ENCODE results near the gene ODR4. TPM values are rescaled to one million over a fixed set of nuclear protein-coding genes. Genes with fewer than 3 reads are reported as not detected.
"Not testable (repeated sequence)": the region's sequence is repeated elsewhere in the genome, so short reads cannot be mapped to it uniquely, and the experiment has no call there.

ODR4 gene
- total RNA-seq, 4 donors from 2014 or later = 10.0 to 22.1 (median 15.3) TPM

DNA sequence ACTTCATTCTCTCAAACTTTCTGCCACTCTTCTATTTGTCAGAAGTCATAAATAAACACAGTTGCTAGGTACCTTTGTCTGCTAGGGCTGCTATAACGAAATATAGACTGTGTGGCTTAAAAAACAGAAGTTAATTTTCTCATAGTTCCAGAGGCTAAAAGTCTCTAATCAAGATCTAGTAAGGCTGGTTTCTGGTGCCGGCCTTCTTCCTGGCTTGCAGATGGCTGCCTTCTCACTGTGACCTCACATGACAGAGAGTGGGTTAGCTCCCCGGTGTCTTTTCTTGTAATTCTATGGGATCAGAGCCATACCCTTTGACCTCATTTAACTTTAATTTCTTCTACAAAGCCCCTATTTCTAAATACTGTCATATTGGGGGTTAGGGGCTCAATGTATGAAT lies 79.3 kb downstream of the ODR4 start:
- no peaks in the 10 kb centered on the region for H3K4me1 ChIP-seq
- H3K4me3 ChIP-seq = no peak overlapping the region
- no peak for ATAC-seq
- H3K36me3 ChIP-seq = no peaks in the 10 kb centered on the region
- H3K27ac ChIP-seq = no peak overlapping the region
- H3K9me3 ChIP-seq = no peaks in the 10 kb centered on the region
- TF ChIP-seq POLR2AphosphoS5 (IDR thresholded peaks at IDR 0.05) = no peak
- TF ChIP-seq EP300 (IDR thresholded peaks at IDR 0.05) = no peak
- TF ChIP-seq, protein P1, sequence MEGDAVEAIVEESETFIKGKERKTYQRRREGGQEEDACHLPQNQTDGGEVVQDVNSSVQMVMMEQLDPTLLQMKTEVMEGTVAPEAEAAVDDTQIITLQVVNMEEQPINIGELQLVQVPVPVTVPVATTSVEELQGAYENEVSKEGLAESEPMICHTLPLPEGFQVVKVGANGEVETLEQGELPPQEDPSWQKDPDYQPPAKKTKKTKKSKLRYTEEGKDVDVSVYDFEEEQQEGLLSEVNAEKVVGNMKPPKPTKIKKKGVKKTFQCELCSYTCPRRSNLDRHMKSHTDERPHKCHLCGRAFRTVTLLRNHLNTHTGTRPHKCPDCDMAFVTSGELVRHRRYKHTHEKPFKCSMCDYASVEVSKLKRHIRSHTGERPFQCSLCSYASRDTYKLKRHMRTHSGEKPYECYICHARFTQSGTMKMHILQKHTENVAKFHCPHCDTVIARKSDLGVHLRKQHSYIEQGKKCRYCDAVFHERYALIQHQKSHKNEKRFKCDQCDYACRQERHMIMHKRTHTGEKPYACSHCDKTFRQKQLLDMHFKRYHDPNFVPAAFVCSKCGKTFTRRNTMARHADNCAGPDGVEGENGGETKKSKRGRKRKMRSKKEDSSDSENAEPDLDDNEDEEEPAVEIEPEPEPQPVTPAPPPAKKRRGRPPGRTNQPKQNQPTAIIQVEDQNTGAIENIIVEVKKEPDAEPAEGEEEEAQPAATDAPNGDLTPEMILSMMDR (IDR thresholded peaks at IDR 0.05) = no peak
- TF ChIP-seq POLR2A (IDR thresholded peaks at IDR 0.05) = no peak
- 46% methylated on average over 3 of the region's 3 CpGs for WGBS, 2 donors (ENCODE audit: low coverage in 1 of 2)
- H3K27me3 ChIP-seq = no peaks in the 10 kb centered on the region

GRCh38 chr1:186456729-186457255 lies 81.2 kb downstream of the ODR4 start:
- H3K36me3 ChIP-seq = no peaks in the 10 kb centered on the region

DNA sequence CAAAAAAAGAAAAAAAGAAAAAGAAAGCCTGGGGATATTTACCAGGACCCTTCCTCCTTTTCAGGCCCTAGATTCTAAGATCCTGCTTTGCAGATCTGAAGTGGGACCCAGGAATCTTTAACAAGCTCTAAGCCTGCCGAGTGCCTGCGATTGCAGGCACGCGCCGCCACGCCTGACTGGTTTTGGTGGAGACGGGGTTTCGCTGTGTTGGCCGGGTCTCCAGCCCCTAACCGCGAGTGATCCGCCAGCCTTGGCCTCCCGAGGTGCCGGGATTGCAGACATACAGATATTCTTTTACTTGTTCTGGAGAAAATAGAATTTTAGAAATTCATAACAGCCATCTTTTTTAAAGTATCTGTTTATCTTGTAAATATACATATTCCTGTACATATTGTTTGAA lies 83.5 kb downstream of the ODR4 start:
- H3K4me1 ChIP-seq, H3K4me3 ChIP-seq, H3K36me3 ChIP-seq, H3K27ac ChIP-seq, H3K9me3 ChIP-seq, H3K27me3 ChIP-seq, ATAC-seq: not testable (repeated sequence)
- 94% methylated on average over 12 of the region's 14 CpGs; no CpG with 5 or more reads in 1 of the 2 donors for WGBS, 2 donors (ENCODE audit: low coverage in 1 of 2)

More at GRCh38 chr1:186456729-186457255, 81.2 kb downstream of the ODR4 start:
- Histone ChIP-seq H3K9me3 (no peaks in the 10 kb centered on the region), H3K4me1 (no peaks in the 10 kb centered on the region), H3K4me3 (no peak overlapping the region), H3K27ac (no peak overlapping the region), H3K27me3 (no peaks in the 10 kb centered on the region)
- 38 to 55% methylated on average over 3 of the region's 3 CpGs for whole genome bisulfite sequencing, 2 donors (ENCODE audit: low coverage in 1 of 2)
- TF ChIP-seq POLR2A (IDR thresholded peaks at IDR 0.05) (no peak), EP300 (IDR thresholded peaks at IDR 0.05) (no peak), POLR2AphosphoS5 (IDR thresholded peaks at IDR 0.05) (no peak)
- TF ChIP-seq, protein P1 (IDR thresholded peaks at IDR 0.05) = no peak
- no peak for ATAC-seq

DNA sequence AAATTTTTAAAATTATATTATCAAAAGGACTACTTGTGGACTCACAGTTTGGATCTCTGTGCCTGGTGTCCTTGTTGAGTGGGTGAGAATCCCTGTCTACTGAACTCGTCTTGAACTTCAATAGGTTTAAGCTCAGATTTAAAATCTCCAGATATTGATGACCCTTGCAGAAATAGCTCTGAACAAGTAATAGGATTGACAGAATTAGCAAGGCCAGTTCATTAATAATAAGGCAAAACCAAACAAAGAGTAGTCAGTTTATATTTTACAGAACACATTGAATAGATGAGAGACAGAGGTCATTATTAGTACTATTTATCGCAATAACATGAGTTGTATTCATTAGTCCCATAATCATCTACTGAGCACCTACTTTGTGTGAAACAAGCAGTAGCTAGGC lies 85.4 kb downstream of the ODR4 start, which contains the start of gene PDC:
Gene PDC (minus strand): TSS at position 101 of the 400 bp plus-strand sequence. CDS start 11,655 bp downstream, outside the sequence.
- H3K36me3 ChIP-seq = no peaks in the 10 kb centered on the region
- H3K4me3 ChIP-seq = no peak within 1 kb of the TSS
- H3K4me1 ChIP-seq = no peaks in the 10 kb centered on the region
- H3K27me3 ChIP-seq = no peaks in the 10 kb centered on the region
- ATAC-seq = no peak
- H3K9me3 ChIP-seq = no peaks in the 10 kb centered on the region
- no peak within 1 kb of the TSS for H3K27ac ChIP-seq
- no peak for TF ChIP-seq POLR2A (IDR thresholded peaks at IDR 0.05)
- TF ChIP-seq POLR2AphosphoS5 (IDR thresholded peaks at IDR 0.05) = no peak
- TF ChIP-seq EP300 (IDR thresholded peaks at IDR 0.05) = no peak
- TF ChIP-seq, protein P1 (IDR thresholded peaks at IDR 0.05) = no peak
- WGBS, 2 donors (ENCODE audit: low coverage in 1 of 2) = 79 to 90% methylated on average over 2 of the region's 2 CpGs

DNA sequence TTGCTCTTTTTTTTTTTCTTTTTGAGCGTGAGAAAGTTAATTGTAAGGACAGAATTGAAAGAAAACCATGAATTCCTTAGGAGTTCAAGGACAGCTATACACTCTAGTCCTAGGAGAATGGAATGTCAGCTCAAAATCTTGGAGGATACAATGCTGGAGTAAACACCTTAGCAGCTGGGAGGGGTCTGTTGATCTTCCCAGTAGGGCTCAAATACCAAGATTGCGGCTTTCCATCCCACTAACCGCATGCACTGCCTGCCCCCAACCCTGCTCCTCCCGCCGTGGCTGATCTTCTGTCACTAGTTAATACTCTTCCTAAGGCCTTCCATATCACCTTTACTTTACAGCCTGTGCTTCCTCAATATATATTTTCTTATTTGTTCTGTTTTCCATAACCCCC lies 87.9 kb downstream of the ODR4 start:
- H3K27me3 ChIP-seq = no peaks in the 10 kb centered on the region
- no peak overlapping the region for H3K4me3 ChIP-seq
- H3K36me3 ChIP-seq = no peaks in the 10 kb centered on the region
- TF ChIP-seq, protein P1 (IDR thresholded peaks at IDR 0.05) = no peak
- TF ChIP-seq EP300 (IDR thresholded peaks at IDR 0.05) = no peak
- TF ChIP-seq POLR2A (IDR thresholded peaks at IDR 0.05) = no peak
- TF ChIP-seq POLR2AphosphoS5 (IDR thresholded peaks at IDR 0.05) = no peak
- H3K27ac ChIP-seq = no peak overlapping the region
- H3K9me3 ChIP-seq = no peaks in the 10 kb centered on the region
- no peak for ATAC-seq
- WGBS, 2 donors (ENCODE audit: low coverage in 1 of 2) = 64 to 85% methylated on average over 5 of the region's 5 CpGs
- H3K4me1 ChIP-seq = no peaks in the 10 kb centered on the region

All from gastroesophageal sphincter (tissue), 4 donors.